Right renal pelvis (tissue), 4 donors: ENCODE measurements around the gene ABHD17B. TPM values are rescaled to one million over a fixed set of nuclear protein-coding genes. Genes with fewer than 3 reads are reported as not detected.
"Not testable (repeated sequence)": the region's sequence is repeated elsewhere in the genome, so short reads cannot be mapped to it uniquely, and the experiment has no call there.

Experiments used
- DNase-seq, 4 donors: peaks; one replicate each; pipeline ENCODE4 v3.0.0-alpha.2; 2013; ENCODE audit warnings: low read depth in 4 of 4, low spot score in 3 of 4, missing footprints in 1 of 4
- polyA plus RNA-seq, 4 donors: library from polyadenylated mRNA; unstranded; fragments of 120-200 nt; gene quantifications; one replicate each; pipeline ENCODE4 v1.2.1, GENCODE V29; 2013; ENCODE audit not compliant: insufficient read length in 4 of 4

Gene ABHD17B
- polyA plus RNA-seq, 4 donors, result 29.8 to 34.3 (median 33.5) TPM

DNA sequence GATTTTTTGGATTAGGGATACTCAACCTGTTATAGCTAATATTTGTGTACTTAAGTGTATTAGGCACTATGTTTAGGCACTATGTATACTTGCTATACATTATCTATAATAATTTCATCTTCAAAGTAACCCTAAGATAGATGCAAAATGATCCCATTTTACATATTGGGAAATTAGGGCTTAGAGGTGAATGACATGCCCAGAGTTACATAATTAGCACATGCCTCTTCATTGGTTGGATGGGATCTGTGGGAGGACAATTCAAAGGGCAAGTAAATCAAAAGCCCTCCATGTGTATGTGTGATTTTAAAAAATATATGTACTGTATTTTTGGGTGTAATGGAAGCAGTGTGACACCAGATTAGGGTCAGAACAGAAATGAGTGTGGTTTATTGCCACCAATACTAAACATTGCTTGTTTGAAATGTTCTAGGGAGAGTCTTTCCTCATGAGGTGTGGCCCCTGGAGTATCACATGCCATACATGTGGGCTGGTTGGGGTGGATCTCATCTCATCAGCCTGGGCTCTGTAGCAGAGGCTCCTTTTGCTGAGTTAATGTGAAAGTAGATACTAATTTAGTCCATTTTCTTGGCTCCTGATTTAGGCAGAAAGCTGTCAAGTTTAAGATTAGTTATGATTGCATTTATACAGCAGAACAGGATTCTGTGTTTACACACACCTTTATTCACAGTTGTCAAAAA, 6.0 kb upstream of the ABHD17B start:
- no peak for DNase-seq

DNA sequence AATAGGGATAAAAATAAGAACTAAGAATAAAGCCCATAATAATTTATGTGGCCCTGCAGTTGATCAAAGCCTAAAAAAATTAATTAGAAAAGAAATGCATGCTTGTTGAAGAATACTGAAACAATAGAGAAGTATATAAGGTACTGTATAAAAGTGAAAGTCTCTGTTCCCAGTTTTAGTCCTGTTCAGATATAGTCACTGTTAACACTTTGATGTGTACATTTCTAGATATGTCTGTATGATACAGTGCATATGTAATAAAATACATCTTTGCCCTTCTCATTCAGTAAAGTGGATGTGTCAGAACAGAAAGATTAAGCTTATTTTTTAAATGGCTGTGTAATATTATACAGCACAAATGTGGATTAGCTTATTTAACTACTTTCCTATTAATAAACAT, 4.5 kb upstream of the ABHD17B start:
- no peak for DNase-seq

DNA sequence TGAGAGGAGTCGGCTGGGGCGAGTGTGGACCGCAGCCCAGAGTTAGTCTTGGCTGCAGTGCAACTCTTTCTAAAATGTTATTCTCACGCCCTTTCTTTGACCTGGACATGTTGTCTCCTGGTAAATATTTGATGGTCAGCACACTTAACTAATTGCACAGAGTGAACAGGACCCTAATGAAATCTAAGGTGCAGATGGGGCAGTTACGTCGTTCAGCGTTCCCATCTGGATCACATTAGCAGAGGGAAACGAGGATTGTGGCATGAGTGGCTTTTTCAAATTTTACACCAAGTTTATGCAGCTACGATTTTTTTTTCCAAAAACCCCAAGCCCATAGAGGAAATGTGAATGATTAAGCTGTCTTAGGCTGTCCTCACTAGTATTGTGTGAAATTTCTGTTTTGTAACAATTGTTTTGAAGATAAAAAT, 929 bp upstream of the ABHD17B start:
- no peak for DNase-seq

GRCh38 chr9:71910650-71911060, 338 bp downstream of the ABHD17B start:
- DNase-seq, result peak in 1 of 4 donors; percentile 55

DNA sequence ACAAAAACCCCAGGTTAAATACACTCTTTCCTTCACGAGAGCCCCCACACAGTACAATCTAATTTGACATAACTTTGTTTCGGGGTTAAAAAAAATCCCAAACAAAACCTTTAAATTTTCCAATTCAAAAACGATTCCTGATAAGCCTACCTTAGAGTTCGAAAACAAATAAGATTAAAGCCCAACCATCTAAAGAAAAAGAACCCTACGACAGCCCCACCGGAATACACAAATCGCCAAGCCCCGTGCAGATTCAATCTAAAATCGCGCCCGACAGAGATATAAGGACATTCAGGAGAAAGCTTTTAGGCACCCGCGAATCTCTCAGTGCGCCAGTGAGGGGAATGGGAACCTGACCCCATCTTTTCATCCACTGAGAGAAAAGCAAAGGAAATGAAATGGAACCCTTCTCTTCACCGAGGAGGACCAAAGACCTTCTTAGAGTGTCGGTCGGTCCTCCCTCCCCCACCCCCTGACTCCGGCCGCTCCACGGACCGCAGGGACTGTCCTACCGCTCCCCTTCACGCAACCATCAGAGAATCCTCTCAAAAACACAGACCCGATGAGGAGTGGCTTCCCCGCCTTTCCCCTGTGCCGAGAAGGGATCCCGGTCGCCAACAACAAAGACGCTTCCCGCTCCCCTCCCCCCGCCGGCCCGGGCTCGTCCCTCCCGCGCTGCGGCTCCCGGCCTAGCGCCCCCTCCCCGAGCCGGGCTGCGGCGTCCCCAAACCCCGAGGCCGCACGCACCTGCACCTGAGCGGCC, 925 bp downstream of the ABHD17B start:
- peak; percentile 40 to 70 (median 48) for DNase-seq

DNA sequence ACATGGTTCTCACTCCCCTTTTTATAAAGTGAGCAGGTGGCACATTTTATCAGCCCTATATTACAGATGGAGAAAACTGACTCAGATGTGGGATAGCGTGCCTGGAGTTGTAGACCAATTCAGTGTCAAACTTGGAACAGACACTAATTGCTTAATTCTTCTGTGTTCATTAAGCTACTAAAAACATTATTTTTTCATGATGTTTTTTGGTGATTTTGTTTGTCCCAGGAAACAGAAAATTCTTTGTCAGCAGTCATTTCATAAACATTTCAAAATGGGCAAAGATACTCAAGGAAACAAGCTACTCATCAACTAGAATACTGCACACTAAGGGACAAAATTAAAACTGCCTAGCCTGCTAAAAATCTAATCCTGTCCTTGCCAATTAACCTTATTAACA, 2.2 kb downstream of the ABHD17B start:
- DNase-seq, result no peak

- no peak for DNase-seq
These were observed 6.9 kb downstream of the ABHD17B start for GRCh38 chr9:71904076-71904475.

GRCh38 chr9:71901695-71902597, 9.0 kb downstream of the ABHD17B start:
- no peak for DNase-seq

- DNase-seq, result not testable (repeated sequence)
These were observed 12.2 kb downstream of the ABHD17B start for GRCh38 chr9:71898756-71899155.

- DNase-seq, result no peak
These were observed 13.4 kb downstream of the ABHD17B start for GRCh38 chr9:71897577-71897976.

DNA sequence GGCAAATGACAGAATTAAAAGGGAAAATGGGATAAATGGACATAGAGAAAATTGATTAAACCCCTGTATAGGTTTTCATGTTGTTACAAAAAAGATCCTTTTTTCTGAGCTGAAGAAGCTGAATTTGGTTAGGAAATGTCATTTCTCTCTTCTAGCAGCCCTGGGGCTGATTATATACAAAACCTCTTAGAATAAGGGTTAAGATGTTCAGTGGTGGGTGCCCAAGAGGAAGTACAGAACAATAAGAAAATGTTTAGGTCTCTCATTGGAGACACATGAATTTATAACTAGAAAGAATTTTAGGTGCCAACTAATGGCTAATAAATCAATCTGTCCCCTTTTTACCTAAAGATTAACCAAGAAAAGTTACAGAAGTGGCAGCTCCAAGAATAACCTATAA, 14.2 kb downstream of the ABHD17B start:
- no peak for DNase-seq

DNA sequence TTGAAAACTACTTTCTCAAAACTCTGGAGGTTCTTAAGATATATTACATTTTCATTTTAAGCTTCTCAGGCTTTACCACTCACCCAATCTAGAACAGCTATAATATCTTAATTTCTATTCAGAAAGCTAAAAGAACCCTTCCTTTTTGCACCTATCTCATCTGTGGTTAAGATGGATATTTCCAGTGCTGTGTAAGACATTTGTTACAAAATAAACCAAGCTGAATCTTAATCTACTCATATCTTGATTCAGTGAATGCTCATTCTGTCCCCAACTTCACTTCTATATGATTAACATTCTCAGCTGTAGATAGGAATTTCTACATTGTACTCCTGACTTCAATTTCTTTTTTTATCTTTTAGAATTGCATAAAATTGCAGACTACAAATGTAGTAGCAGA, 15.0 kb downstream of the ABHD17B start:
- DNase-seq, result no peak

DNA sequence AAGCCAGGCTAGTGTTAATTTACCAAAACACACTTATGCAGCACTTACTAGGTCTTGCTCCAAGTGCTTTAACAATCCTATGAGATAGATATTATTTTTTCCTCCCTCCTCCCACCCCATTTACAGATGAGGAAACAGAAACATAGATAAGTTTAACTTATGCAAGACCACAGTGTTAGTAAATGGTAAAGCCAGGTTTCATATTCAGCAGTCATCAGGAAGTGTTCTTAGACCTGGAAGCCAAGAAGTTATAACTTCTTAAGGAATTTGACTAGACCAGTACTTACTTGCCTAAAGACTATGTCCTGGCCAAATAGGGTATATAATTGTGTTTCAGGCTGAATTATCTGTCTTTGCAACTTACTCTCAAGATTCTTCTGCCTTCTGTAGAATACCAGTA, 15.9 kb downstream of the ABHD17B start:
- DNase-seq, result no peak

DNA sequence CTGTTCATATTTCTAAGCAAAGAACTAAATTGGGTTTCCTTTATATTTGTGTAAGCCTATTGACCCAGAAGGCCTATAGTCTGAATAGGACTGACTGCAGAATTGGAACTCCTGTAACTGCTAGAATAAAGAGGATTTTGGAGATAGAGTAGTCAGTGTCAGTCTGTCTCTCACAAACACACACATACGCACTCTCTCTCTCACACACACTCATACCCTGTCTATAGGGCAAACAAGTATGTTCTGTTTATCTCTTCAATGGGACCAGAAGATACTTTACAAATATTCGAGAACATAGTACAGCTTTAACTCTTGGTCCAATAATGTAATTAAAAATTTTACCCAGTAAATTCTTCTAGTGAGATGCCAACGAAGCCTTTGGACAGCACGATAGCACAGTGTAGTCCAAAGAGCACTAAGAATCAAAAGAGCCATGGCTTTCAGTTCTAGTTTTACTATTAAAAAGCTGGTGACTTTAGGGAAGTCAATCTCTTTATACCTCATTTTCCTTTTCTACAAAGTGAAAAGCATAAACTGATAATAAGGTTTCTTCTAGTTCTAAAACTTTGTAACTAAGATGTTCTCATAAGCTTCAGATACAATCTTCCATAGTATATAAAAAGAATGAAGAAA, 19.3 kb downstream of the ABHD17B start:
- DNase-seq, result no peak

- no peak for DNase-seq
These were observed 20.8 kb downstream of the ABHD17B start for GRCh38 chr9:71890042-71890679.

DNA sequence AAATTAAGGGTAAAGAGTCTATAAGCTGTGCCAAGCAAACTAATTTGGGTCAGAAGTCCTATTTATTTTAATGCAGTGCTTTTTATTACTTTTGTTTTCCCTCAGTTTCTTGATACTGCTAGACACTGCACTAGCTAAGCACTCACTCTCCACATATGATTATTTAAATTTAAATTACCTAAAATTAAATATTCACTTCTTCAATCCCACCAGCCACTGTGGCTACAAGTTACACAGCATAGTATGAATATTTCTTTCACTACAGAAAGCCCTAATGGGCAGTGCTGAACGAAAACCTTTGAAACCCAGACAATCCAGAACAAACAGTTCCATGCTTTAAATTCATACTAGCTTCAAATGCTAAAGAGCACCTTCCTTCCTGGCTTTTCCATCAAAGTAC, 23.6 kb downstream of the ABHD17B start:
- no peak for DNase-seq

GRCh38 chr9:71886541-71886940, 24.5 kb downstream of the ABHD17B start:
- no peak for DNase-seq

- DNase-seq, result no peak
These were observed 25.0 kb downstream of the ABHD17B start for GRCh38 chr9:71886015-71886414.

DNA sequence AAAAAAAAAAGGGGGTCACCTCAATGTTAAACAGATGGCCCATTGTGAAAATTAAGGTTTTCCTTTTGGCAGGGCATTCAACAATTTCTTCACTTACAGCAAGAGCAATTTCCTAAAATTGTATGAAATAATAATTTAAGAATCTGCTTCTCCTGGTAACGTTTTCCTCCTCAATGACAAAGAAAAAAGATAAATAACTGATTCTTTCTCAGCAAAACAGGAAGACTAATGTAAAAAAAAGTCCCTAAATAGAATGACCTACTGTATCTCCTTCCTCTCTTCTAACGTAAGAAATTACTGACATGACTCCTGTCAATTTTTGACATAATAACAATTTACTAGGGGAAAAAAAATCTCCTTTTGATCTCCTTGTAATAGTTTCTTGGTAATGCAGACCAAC, 25.5 kb downstream of the ABHD17B start:
- no peak for DNase-seq

GRCh38 chr9:71884005-71884404, 27.0 kb downstream of the ABHD17B start:
- no peak for DNase-seq
